ENCODE data around the gene DOHH. TPM values are rescaled to one million over a fixed set of nuclear protein-coding genes. Genes with fewer than 3 reads are reported as not detected.

Gene DOHH
- total and polyA plus RNA-seq, 9 of the 15 experiments (the other 6 are each of a cell fraction or from before 2014, with no cell fraction given): 0.14 to 47.2 (median 5.1) TPM

DNA sequence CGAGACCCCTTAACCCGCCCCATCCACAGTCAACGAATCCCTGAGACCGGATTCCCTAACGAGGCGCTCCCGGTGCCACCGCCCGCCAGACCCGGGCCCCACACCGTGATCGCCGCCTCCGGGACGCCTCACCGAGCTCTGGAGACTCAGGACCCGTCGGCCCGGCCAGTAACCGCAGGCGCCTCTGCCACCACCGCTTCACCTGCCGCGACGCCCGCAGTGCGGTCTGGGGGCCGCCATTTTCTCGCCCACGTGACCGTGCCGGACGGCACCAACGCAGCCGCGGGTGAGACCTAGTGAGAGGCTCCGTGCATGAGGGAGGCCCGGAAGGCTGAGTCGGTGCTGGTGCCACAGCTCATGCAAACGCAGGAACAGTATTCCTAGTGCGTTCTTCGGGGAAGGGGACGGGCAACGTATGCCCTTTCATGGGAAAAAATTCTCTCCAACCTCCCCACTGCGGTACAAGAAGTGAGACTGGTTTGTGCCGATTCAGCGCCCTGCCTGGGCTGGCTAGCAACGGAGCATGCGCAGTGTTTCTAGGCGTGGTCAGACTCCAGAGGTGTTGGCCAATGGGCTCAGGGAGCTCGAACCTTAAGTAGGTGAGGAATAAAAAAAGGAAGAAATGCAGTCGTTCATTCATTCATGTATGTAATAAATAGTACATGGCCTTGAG is at the start of gene DOHH (continued):
- TF ChIP-seq, protein P1, sequence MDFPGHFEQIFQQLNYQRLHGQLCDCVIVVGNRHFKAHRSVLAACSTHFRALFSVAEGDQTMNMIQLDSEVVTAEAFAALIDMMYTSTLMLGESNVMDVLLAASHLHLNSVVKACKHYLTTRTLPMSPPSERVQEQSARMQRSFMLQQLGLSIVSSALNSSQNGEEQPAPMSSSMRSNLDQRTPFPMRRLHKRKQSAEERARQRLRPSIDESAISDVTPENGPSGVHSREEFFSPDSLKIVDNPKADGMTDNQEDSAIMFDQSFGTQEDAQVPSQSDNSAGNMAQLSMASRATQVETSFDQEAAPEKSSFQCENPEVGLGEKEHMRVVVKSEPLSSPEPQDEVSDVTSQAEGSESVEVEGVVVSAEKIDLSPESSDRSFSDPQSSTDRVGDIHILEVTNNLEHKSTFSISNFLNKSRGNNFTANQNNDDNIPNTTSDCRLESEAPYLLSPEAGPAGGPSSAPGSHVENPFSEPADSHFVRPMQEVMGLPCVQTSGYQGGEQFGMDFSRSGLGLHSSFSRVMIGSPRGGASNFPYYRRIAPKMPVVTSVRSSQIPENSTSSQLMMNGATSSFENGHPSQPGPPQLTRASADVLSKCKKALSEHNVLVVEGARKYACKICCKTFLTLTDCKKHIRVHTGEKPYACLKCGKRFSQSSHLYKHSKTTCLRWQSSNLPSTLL (IDR thresholded peaks at IDR 0.05): no peak
- no peak for TF ChIP-seq PTTG1 (tag; IDR thresholded peaks at IDR 0.05; ENCODE audit: low read depth)
- peak; percentile 99 for TF ChIP-seq MBD2 (IDR thresholded peaks at IDR 0.05; ENCODE audit: borderline replicate concordance, low read depth)
- peak; percentile 39; the same call in 1 of the 2 replicates for TF ChIP-seq TARDBP (IDR thresholded peaks at IDR 0.05)
- TF ChIP-seq SP1 (CRISPR knock-in tag; IDR thresholded peaks at IDR 0.05): peak; percentile 92
- peak; percentile 43 for TF ChIP-seq CBFA2T3 (IDR thresholded peaks at IDR 0.05)
- TF ChIP-seq PRDM10 (IDR thresholded peaks at IDR 0.05; ENCODE audit: partially characterized antibody): peak; percentile 100
- TF ChIP-seq, protein P2, sequence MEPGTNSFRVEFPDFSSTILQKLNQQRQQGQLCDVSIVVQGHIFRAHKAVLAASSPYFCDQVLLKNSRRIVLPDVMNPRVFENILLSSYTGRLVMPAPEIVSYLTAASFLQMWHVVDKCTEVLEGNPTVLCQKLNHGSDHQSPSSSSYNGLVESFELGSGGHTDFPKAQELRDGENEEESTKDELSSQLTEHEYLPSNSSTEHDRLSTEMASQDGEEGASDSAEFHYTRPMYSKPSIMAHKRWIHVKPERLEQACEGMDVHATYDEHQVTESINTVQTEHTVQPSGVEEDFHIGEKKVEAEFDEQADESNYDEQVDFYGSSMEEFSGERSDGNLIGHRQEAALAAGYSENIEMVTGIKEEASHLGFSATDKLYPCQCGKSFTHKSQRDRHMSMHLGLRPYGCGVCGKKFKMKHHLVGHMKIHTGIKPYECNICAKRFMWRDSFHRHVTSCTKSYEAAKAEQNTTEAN (CRISPR knock-in tag; IDR thresholded peaks at IDR 0.05): 0 out of 2 replicates have a peak, but pooled peaks have one; percentile 85
- TF ChIP-seq ZNF830 (CRISPR knock-in tag; IDR thresholded peaks at IDR 0.05): peak; percentile 55; the same call in 1 of the 2 replicates
- TF ChIP-seq, protein P3, sequence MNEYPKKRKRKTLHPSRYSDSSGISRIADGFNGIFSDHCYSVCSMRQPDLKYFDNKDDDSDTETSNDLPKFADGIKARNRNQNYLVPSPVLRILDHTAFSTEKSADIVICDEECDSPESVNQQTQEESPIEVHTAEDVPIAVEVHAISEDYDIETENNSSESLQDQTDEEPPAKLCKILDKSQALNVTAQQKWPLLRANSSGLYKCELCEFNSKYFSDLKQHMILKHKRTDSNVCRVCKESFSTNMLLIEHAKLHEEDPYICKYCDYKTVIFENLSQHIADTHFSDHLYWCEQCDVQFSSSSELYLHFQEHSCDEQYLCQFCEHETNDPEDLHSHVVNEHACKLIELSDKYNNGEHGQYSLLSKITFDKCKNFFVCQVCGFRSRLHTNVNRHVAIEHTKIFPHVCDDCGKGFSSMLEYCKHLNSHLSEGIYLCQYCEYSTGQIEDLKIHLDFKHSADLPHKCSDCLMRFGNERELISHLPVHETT (CRISPR knock-in tag; conservative IDR thresholded peaks at IDR 0.05 in 1 of 2, IDR thresholded peaks at IDR 0.05 in 1 of 2): peak in 1 of 2 experiments; percentile 69; a peak in 1 of 4 replicates
- TF ChIP-seq CBFB (CRISPR knock-in tag; IDR thresholded peaks at IDR 0.05): peak; percentile 97
- TF ChIP-seq, protein P4, sequence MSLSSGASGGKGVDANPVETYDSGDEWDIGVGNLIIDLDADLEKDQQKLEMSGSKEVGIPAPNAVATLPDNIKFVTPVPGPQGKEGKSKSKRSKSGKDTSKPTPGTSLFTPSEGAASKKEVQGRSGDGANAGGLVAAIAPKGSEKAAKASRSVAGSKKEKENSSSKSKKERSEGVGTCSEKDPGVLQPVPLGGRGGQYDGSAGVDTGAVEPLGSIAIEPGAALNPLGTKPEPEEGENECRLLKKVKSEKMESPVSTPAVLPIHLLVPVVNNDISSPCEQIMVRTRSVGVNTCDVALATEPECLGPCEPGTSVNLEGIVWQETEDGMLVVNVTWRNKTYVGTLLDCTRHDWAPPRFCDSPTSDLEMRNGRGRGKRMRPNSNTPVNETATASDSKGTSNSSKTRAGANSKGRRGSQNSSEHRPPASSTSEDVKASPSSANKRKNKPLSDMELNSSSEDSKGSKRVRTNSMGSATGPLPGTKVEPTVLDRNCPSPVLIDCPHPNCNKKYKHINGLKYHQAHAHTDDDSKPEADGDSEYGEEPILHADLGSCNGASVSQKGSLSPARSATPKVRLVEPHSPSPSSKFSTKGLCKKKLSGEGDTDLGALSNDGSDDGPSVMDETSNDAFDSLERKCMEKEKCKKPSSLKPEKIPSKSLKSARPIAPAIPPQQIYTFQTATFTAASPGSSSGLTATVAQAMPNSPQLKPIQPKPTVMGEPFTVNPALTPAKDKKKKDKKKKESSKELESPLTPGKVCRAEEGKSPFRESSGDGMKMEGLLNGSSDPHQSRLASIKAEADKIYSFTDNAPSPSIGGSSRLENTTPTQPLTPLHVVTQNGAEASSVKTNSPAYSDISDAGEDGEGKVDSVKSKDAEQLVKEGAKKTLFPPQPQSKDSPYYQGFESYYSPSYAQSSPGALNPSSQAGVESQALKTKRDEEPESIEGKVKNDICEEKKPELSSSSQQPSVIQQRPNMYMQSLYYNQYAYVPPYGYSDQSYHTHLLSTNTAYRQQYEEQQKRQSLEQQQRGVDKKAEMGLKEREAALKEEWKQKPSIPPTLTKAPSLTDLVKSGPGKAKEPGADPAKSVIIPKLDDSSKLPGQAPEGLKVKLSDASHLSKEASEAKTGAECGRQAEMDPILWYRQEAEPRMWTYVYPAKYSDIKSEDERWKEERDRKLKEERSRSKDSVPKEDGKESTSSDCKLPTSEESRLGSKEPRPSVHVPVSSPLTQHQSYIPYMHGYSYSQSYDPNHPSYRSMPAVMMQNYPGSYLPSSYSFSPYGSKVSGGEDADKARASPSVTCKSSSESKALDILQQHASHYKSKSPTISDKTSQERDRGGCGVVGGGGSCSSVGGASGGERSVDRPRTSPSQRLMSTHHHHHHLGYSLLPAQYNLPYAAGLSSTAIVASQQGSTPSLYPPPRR (CRISPR knock-in tag; IDR thresholded peaks at IDR 0.05; ENCODE audit: borderline replicate concordance): no peak; the same call in 1 of the 2 replicates
- 0 out of 2 replicates have a peak, but pooled peaks have one; percentile 28 for TF ChIP-seq ARID1B (IDR thresholded peaks at IDR 0.05)
